Endometrial microvascular endothelial cells (primary cell): ENCODE data around the gene NSUN2. TPM values are rescaled to one million over a fixed set of nuclear protein-coding genes. Genes with fewer than 3 reads are reported as not detected.

ENCODE experiments used
- in situ Hi-C: cut with HindIII; loops from 2 replicates; pipeline ENCODE4 v1.10.0; 2017; ENCODE audit warnings: low sequenced_read_pairs, low pct_unique_long_range_greater_than_20kb; ENCODE audit errors: inconsistent ontology term
- total RNA-seq: library from RNA; depleted of rRNA; stranded (reverse); fragments of >200 nt; gene quantifications from one replicate; pipeline ENCODE4 v1.2.3, GENCODE V29; 2015; ENCODE audit errors: inconsistent ontology term

The NSUN2 gene
- total RNA-seq, 1 donor from 2014 or later: 99.6 TPM

DNA sequence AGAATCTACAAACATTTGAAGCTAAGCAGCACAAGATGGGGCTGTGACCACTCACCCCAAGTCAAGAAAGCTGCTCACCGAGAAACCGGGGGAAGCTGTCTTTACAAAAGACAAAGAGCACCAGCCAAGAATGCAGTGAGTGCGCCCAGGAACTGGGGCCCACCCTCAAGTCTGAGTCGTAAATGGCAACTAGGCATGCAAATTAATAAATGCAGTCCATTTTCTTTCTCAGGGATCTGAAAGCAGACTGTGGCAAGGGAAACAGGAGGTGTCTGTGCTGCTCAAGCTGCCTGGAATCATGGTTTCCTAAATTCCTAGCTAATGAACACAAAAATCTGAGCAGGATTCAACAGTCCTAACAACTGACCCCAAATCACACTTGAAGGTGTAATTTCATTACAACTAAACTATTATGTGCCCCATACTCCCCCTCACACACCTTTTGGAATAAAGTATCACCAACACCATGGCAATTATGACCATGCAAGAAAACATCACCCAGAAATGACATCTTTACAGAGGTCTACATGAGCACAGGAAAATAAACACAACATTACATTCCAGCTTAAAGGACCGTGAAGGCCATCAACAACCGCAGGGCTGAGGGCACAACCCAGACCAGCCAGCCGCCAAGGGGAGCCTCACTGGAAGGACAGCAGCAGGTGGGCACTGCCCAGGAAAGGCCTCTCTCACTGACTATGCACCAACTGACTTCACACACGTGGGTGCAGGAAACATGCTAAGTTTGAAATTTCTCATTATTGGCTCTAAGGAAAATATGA, 17.6 kb downstream of the NSUN2 start:
- in situ Hi-C loops: no loop called here

DNA sequence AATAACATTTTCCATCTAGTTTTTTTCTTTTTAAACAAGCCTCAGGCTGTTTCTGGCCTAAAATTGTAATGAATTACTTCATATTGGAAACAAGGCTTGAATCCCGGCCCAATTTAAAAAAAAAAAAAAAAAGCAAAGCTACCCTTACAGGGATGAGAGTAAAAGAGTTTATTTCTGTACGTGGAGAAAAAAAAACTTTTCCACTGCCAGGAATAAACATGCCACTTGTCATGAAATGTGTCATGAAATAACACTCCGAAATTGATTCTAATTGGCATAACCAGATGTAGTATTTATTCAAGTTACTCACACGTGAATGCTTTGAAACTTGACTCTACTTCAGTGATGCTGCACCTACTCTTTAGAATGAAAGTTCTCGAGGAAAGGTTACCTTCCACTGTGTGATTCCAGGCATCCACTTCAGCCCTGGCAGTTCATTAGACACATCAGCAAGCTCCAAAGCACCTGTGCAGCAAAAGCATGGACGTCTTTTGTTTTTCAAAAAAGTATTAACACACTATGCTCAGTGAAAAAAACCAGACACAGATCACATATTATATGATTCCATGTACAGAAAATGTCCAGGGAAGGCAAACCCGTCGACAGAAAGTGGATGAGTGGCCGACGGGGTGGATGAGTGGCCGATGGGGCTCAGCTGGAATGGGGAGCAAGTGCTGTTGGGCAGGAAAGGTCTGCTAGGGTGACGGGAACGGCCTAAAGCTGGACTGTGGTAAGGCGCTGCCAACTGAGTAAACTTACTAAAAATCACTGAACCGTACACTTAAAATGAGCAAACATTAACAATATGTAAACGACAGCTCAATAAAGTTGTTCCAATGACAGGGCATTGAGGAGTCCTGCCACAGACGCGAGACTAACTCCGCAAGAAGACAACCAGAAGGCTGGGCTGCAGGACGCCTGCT, 21.2 kb downstream of the NSUN2 start:
- in situ Hi-C loops: no loop called here

DNA sequence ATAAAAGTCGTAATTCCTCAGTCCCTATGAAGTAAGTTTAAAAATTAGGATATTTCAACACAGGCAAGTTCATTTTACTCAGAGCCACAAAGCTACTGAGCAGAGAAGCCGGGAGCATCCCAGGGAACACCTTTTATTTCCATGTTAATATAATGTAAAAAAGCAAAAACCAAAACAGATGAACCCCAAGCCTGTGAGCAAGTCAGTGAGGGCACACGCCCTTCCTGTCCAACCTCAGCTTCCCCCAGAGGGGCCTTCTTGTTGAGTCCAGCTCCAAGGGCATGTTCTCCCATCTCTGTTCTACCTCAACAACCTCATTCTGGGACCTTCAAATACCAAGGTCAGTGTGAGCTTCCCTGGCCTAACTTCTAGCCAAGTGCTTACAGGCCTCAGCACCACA, 24.8 kb downstream of the NSUN2 start:
- in situ Hi-C loops: no loop called here

DNA sequence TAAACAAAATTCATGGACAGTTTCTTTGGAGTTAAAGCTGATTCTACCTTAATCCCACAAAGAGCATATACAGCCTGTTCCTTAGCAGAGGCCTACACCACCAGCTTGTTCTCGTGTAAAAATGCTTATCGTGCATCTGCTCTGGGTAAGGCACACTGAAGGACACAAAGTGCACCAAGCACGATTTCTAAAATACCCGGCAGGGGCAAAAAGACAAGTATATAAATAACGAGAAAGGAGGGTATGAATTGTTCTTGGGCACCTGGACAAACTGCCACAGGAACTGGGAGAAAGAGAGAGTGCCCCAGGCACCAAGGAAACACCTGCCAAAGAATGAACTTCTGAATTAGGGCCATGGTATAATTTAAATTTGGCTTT, 25.3 kb downstream of the NSUN2 start:
- in situ Hi-C loops: no loop called here

DNA sequence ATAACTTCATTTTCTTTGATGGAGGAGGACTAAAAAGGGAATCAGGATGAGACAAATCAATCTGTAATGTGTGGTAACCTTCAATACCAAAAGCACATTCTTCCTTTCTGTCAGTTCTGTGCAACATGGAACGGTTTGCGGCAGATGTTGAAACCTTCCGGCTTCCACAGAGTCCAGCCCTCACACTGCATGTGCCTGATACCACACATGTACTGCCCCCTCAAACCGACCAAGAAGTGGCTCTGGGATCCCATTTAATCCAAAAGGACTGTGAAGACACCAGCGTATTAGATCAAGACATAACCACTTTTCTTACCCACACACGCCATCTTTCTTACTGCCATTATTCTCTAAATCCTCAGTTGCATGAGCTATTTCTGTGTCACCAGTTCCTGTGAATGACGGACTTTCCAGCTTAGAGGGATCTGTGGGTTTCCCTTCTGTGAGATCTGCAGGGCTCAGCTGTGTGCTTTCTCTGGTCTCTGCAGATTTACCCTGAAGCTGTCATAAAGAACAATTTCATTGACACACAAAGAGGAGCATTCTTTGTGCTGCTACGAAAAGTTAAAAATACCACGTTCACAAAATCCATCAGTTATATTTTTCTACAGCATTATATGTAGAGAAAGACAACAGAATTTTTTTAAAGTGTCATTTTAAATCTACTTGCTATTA, 25.8 kb downstream of the NSUN2 start:
- in situ Hi-C loops: no loop called here

DNA sequence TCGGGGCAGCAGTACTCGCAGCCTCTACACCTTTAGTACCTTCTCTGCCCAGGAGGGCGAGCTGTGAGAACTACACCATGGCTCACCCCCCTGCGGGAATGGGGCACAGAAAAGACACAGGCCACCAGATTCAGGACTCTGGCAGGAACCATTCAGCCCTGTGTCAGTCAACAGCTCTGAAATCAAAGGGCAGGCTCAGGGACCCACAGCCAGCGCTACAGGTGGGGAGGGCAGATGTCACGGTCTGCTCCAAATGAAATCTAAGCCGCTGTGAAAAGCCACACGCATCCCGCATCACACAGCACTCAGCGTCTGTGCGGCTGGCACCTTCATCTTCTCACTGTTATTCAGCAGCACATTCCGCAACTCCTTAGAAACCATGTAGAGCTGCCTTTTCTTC, 27.9 kb downstream of the NSUN2 start:
- in situ Hi-C loops: no loop called here

DNA sequence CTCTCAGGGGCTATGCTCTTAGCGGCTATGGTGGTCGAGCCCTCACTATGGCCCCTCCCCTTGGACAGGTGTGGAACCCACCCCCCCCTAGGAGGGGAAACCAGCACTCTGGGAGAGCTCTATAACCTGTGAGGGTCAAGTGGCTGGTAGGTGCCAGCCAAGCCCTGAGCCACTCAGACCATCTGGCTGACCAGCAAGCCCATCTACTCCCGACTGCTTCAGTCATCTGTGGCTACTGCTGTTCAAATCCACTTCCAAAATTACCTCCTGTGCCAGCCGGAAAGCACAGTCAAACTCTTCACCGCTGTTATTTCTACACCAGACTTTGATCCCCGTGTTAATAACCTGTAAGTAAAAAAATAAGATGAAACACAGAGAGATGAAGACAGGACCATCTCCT, 28.5 kb downstream of the NSUN2 start:
- in situ Hi-C loops: no loop called here

DNA sequence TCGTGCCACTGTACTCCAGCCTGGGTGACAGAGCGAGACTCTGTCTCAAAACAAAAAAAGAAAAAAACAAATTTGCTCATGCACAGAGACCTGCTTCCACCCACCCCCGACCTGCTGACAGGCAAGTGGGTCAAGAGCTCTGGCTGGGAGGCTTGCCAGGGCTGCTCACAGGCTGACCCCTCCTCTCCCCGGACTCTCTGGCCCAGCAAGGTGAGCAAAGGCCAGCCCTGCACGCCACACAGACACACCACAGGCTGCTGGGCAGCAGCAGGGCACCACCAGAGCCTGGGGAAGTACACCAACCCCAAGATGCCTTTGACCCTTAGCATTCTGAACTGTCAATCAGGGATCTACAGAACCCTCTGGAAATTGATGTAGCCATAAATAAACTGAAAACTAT, 29.2 kb downstream of the NSUN2 start:
- in situ Hi-C loops: no loop called here

DNA sequence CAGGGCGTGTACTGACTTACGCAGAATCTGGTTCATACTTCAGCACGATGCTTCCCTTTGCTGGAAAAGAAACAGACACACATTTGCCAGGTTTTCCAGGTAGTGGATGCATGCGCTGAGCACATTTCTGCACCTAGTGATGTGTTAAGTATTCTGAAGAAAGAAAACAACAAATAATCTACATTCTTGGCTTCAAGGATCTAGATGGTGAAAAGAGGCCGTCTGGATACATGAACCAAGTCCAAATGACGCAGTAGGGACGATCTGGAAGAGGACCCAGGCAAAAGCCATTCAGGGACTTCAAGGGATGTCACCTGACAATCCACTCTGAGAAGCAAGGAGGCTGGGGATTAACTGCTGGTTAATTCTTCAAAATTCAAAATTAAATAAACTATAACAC, 30.4 kb downstream of the NSUN2 start:
- in situ Hi-C loops: no loop called here

DNA sequence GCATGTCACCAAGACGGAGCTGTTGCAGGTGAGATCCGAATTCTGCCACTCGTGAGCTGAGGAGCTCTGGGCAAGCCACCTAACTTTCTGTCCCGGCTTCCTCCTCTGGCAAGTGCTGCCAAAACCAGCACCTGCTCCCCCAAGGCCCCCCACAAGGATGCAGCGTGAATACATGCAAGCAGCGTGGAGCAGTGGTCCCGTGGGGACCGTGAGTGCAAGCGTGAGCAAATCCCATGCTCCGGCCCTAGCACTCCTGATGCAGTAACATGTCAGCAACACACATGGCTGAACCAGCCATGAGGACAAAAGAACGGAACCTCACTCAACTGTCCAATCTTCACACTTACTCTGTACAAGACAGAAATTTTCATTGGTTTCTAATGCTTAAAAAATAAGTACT, 31.0 kb downstream of the NSUN2 start:
- in situ Hi-C loops: no loop called here

DNA sequence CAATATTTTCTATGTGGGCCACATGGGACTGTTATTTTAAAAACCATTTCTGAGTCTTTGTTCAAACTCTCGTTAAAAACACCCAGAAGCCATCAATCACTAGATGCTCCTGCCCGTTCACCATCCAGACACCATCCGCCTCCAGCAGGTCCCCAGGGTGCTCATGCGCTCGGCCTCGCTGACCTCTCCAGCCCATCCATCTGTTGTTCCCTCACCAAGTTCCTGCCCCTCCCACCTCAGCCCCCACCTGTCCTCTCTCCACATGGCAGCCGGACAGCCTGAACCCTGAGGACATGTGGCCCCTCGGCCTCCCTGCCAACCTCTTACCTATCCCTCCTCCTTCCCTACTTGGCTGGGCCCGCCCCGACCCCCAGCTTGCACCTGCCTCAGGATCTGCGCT, 31.6 kb downstream of the NSUN2 start:
- in situ Hi-C loops: no loop called here

DNA sequence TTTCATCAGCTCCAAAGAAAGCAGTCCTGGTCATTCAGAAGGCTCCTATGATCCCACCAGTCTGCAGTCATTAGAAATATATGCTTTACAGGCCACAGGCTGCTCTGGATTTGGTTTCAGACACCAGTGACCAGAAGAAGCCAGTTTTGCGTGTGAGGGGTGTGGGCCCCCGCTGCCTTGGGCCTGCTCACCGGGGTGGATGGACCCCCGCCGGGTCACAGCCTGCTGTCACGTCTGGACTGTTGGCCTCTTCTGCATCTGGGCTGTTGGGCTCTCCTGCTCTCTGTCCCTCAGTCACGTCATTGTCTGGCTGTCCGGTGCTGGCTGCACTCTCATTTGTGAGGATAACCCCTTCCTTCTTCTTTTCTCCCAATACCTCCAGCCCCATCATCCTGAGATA, 33.1 kb downstream of the NSUN2 start:
- in situ Hi-C loops: no loop called here

DNA sequence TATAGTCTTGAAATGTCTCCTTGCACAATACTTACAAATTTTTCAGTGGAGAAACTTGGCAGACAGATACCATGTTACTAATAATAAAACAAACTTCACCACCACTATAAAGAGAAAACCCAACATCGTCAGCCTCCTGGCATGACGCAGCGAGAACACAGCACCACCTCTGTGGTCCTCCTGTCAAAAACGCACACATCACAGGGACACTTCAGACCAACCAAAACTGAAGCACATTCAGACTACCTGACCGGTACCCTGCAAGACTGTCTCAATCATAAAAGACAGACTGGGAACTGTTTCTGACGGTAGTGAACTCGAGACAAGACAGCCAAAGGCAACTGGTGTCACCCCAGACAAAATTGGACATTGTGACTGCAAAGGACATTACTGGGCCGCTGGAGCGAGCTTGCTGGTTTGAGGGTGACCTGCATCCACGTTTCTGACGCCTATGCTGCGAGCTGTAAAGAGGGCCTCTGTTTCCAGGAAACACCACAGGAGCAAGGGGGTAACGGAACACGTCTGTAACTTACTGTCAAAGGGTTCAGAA, 34.4 kb downstream of the NSUN2 start:
- in situ Hi-C loops: no loop called here

DNA sequence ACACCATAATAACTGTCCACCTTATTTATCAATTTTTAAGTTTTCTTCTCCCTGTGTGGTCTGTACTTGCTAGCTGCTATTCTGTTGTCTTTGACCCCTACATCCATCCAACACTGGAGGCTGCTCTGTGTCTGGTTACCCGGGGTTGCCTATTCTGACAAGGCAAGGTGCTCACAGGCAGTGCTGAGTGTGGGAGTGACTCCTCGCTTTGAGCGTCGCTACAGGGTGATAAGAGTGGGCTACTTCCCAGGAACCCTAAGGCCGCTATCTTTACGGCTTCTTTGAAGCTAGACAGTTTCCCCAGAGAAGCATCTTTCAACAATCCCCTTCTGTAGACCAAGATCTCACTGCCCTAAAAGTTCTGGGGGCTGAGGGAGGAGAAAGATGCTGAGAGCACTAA, 35.3 kb downstream of the NSUN2 start:
- in situ Hi-C loops: no loop called here

DNA sequence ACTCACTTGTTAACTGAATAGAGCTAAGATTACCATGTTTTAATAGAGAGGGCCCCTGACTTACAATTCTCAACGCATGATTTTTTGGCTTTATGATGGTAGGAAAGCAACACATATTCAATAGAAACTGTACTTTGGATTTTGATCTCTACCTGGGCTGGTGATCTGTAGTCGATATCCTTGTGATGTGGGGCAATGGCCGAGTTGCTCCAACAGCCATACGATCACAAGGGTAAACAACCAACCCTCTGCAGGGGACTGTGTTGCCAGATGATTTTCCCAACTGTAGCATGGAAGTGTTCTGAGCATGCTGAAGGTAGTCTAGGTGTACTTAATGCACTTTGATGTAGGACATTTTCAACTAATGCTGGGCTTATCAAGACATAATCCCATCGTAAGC, 36.5 kb downstream of the NSUN2 start:
- in situ Hi-C loops: no loop called here

DNA sequence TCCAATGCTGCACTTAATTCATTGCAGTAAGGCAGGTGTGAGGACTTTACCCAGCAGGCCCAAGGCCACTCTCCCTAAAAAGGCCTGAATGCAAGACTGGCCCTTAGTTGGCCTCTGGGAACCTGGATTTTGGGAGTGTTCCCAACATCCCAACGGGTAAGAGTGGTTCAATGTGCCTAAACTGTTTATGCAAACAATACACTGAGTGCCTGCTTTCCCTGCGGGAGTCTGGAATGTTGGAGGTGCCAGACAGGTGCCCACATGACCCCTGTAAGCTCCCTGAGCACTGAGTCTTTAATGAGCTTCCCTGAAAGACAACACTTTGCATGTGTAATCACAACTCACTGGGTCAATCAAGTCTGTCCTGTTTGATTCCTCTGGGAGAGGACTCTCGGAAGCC, 37.4 kb downstream of the NSUN2 start:
- in situ Hi-C loops: no loop called here

DNA sequence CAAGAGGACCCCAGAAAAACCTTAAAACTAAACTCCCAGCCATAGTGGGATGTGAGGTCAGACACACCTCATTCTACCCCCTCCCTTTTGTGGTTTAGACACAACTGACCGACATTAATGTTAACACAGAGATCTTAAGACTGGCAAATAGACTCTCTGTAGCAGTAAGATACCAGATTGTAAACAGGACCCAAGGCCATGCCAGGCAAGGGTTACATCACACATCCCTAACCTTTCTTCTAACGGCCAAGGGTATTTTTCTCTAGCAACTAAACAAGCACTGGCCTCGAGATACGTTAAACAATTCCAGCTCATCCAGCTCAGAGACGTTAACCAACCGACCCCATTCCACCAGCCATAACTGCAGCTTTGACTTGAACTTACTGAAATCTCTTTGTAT, 38.8 kb downstream of the NSUN2 start:
- in situ Hi-C loops: no loop called here

DNA sequence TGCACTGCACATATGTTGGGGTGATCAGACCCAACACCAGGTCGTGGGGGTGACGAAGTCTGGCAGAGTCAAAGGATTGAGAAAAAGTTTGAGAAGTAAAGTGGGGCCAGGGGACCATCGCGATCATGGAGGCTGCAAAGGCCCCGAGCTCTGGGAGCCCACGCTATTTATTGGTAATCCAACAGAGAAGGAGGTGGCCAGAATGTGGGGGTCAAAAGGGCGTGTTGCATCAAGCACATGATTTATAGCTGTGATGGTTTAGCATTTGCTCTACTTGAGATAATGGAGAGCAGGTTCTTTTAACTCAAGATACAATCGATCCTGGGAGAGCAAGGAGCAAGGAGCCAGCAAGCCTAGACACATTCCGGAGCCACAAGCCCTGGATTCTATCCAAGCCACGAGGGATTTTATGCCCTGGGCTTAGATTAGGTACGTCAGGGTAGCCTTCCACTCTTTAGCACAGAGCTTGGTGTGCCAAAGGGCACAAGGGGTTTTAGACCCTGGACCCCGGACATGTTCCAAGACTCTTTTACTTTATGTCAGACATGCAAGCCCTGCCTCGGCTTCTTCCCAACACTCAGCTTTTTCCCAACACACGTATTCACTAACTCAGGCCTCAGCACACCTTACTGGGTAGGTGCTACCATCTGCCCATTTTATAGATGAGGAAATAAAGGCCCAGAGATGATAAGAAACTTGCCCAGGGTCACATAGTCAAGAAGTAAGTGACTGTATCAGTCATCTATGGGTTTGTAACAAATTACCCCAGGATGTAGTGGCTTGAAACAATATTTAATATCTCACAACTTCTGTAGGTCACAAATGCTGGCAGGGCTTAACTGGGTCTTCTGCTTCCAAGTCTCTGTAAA, 39.5 kb downstream of the NSUN2 start:
- in situ Hi-C loops: no loop called here

DNA sequence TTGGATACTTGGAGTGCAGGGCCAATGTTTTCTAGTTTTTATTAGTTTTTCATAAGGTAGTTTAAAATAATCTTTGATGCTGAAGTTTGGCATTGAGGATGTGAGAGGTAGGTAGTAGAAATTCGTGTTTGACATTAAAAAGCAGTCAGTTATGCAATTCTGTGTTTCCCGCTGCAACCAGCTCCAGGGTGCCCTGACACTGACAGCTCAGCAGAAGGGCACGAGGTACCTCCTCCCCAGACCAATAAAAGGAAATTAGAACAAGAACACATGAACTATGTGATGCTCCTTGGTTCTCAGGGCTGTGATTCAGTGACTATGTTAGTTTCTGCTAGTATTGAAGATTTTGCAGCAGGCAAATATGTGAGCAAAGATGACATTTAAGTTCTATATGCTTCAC, 40.2 kb downstream of the NSUN2 start:
- in situ Hi-C loops: no loop called here
